Stimulated activated CD4-positive, alpha-beta T cell treated with anti-CD3 and anti-CD28 coated beads, Interleukin-12 subunit alpha, Interleukin-12 subunit beta, amount 100 ng/mL, for 4 hours (primary cell): Measurements from ENCODE around the gene TMEM184C.

Experiments used
- DNase-seq: peaks from one replicate; pipeline ENCODE4 v3.0.0-alpha.2; 2020

TMEM184C gene

DNA sequence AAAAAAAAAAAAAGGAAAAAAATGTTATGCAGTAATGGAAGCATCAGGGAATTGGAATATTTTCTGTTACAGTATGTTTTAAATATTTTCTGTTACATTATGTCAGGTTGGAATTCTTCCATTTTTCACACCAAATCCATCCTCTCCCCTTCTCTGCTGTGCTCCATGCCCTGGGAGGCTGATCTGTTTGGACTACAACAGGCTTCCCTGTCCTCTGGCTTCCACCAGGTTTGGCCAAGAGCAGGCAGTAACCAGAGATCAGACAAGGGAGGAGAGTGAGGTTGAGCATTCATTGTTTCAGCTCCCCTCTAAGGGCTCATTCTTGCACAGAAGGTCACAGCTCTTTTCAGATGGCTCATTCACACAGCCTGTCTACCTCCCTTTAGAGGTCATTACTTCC is 11.7 kb upstream of the TMEM184C start:
- DNase-seq, result no peak

DNA sequence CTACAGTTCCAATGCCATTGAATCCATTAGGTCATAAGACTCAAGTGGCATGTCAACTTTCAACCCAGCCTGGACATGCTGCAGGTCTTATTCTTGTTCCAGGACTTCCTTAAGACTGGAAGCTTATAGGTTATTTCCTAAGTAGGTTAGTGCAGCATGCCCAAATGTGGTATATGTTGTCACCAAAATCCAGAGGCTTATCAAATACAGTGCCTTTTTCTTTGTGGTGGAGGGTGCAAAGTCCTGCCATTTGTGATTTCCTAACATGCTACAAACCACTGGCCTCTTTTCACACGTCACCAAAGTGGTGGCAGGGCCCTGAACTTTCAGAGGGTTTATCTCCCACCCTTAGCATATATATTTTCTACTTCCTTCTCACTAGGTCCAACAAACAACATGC is 9.7 kb upstream of the TMEM184C start:
- no peak for DNase-seq

DNA sequence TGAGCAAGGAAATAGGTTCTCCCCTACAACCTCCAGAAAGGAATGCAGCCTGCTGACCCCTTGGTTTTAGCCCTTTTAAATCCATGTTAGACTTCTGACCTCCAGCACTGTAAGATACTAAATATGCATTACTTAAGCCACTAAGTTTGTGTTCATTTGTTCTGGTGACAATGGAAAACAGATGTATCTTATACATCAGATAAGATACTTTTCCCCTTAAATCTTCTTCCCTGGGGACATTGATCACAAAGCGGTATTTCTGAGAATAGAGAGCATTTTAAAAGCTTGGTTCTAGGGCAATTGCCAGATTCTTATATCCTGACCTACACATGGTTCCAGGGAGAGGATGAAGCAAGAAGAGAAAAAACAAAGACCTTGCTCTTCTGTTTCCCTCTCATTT is 6.5 kb upstream of the TMEM184C start:
- DNase-seq, result no peak

DNA sequence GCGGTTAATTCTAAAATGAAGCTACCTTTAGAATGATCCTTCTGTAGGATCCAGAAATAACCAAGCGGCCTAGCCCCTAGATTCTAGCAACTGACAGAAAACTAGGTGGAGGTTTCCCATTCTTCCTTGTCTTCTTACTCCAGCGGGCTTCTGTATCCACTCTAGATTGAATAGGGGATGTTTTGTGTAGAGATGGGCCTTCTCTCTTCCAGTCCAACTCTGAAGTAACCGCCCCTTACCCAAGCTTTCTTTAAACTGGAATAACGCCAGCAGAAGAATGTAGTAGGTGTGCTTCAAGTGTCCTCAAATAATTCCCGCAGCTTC is 386 bp upstream of the TMEM184C start:
- no peak for DNase-seq

DNA sequence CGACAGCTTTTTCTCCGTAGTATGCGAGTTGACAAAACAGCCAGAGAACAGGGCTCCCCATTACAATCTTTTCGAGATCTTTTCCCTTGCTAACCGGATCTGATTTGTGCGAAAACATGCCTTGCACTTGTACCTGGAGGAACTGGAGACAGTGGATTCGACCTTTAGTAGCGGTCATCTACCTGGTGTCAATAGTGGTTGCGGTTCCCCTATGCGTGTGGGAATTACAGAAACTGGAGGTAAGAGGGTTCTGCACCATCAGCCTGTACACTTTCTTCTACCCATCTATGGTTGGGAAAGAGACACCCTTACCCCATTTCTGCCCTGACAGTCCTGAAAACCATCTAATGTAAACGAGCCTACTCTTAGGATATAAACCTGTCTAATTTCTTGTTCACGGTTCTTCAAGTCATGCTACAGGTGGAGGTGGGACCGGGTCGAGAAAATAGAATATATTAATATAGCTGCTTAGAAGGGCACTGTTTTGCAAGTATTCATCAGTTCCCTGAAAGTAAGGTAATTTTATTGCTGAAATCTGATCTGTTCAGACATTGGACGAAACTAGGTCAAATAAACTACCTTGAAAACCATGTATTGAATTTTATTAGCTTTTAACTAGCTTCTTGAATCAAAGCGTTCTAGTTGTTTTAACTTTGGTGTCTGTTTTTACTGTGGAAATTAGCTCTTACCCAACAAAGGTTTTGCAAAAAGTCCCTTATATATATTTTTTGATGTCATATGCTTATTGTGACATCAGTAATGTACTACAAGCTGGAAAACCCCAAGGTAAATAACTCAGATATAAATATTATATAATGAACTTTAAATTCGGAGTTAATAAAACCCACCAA is 869 bp downstream of the TMEM184C start:
- no peak for DNase-seq

DNA sequence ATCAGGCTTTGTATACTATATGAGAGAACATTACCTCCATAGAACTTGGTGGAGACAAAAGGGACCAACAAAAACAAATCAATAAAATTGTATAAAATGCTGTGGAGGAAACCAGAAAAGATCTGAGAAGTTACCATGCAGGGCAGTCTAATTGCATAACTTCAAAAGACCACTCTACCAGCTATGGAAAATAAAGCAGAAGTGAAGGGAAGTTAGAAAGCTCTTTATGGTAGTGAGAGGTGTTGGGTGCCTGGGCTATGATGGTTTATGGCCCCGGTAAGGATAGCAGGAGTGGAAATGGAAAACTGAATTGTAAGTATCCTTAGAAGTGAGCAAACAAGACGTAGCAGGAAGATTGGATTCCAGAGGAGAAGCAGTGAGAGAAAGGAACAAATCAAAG is 3.1 kb downstream of the TMEM184C start:
- no peak for DNase-seq

DNA sequence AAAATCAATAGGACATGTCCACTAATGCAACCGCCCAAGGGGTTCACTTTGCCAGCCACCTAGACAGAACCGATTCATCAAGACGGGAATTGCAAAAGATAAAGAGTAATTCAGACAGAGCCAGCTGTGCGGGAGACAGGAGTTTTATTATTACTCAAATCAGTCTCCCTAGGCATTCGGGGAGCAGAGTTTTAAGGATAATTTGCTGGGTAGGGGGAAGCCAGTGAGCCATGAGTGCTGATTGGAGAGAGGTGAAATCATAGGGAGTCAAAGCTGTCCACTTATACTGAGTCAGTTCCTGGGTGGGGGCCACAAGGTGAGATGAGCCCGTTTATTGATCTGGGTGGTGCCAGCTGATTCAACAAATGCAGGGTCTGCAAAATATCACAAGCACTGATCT is 8.5 kb downstream of the TMEM184C start:
- DNase-seq, result no peak

DNA sequence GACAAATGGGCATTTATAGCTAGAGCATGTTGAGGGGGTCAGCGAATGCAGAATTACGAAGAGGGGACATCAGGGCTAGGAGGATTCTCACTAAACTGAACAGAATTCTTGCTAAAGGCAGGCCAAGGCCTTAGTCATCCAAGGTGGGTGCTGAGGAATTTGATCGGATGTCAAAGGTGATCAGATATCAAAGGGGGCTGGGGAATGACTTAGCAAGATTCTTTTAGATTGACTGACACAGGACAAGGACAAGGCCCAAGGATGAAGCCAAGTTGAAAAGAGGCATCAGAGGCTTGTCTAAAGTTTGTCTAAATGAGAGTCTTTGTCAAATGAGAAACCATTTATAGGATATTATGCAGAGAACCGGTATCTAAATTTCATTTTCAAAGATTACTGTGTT is 9.7 kb downstream of the TMEM184C start:
- no peak for DNase-seq

DNA sequence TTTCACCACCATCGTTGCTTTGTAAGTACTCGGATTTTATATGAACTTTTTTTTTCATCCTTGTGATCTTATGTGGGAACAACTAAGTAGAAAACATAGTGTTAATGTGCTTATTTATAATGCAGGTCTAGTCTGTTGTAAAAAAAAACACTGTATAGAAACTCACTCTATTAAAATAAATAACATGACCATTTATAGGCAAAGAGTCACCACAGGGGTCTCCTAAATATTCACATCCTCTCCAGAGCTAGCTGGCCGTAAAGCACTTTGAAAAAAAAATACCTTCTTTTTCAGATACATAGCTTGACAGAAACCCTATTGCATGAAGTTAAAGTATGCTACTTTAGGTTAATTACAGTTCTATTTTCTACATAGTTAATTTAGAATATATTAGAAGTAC is 11.2 kb downstream of the TMEM184C start:
- no peak for DNase-seq

DNA sequence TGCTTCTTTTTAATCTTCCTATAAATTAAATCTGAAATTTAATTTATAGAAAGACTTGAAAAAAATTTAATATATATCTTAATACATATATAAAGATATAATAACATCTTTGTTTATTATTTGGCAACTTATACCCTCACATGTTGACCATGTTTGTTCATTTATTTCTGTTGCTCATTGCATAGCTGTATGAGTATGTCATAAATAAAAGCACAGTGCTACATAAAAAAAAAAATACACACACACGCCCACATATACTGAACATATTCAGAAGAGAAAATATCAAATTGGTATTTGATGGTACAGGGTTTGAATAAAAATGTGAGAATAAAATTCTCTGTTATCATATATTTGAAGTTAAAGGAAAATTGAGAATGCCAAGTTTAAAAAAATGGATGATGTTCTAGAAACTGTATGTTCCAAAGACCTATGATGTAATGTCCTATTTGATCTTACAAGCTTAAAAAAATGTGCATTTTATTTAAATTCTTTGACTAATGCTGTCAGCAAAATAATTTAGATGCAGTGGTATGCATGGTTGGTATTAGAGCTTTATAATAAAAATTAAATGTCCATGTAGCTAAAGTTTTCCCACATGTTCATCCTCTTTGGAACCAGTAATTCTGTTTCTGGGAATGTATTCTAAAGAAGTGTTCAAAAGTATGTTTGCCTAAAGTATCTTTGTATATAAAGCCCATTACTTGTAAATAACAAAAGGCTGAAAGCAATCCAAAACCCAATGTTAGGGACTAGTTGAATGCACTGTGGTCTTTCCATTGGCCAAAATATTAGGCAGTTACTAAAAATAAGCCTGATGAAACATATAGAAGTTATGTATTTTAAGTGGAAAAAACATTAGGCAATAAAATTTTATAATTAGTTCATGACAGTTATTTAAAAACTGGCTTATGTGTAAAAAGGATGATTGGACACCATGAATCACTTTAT is 12.9 kb downstream of the TMEM184C start:
- no peak for DNase-seq

DNA sequence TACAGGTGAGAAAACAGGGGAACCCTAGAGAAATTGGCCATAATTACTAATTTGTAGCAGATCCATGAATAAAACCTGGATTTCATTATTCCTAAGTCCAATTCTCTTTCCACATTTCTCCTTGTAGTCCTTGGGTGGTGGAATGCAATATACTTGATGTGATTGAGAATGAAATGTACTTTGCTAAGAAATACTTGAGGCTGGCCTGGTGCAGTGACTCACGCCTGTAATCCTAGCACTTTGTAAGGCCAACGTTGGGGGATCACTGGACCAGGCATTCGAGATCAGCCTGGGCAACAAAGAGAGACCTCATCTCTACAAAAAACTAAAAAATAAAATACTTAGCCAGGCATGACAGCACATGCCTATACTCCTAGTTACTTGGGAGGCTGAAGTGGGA is 15.9 kb downstream of the TMEM184C start:
- no peak for DNase-seq

DNA sequence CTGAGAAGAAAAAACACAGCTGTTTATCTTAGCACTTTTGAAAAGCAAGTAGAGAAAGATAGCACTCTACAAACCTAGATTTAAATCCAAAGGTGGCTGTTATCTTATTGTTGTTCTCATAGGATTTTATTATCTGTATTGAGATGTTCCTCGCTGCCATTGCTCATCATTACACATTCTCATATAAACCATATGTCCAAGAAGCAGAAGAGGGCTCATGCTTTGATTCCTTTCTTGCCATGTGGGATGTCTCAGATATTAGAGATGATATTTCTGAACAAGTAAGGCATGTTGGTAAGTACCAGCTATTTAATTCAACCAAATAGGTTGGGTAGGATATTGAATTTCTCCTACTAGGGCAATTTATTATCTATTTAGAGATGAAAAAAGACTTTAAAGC is 16.4 kb downstream of the TMEM184C start:
- DNase-seq, result no peak

DNA sequence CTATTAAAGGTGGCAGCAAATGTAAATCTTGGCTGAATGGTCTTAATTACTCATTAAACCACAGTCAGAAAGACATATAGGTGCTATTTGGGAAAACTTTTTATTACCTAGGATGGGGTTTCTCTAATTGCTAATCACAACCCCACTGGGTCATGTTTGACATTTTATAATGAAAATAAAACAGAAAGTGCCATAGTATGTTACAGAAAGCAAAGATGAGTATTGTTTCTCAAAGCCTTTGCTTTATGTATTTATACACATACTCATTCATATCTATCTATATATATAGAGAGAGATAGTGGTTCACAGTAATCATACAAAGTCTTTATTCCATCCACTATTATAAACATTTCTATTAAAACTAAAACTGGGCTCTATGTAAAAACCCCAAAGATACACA is 18.2 kb downstream of the TMEM184C start:
- DNase-seq, result no peak

DNA sequence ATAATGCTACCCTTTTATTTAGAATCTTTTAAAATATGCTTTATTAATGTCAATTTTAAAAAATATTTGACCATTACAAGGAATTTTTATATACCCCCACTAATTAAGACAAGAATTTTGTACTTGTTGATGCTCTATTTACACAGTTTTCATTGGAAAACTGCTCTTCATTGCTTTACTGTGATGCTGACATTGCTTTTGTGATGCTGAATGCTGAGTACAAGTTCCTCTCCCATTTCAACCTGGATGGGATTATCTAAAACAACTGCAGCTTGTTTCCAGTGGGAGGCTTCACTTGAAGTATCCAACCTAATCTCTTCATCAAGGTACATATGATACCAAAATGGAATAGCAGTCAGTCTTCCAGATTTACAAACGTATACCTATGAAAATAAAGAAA is 21.2 kb downstream of the TMEM184C start:
- no peak for DNase-seq

DNA sequence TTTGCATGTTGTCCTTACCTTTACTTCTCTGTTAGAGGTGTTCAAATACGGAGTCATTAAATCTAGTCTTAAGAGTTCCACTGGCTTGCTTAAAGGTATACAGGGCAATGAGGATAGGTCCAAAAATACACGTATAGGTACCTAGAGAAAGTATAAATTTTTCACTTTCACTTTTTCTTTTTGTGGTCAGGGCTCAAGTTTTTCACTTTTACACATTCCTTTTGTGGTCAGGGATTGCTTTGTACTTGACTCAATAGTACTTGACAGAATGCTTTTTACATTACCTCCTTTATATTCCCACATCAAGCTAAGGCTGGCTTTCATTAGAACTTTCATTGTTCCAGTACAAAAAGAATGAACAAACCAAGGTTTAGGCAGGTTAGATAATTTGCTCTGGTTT is 21.7 kb downstream of the TMEM184C start:
- DNase-seq, result no peak

DNA sequence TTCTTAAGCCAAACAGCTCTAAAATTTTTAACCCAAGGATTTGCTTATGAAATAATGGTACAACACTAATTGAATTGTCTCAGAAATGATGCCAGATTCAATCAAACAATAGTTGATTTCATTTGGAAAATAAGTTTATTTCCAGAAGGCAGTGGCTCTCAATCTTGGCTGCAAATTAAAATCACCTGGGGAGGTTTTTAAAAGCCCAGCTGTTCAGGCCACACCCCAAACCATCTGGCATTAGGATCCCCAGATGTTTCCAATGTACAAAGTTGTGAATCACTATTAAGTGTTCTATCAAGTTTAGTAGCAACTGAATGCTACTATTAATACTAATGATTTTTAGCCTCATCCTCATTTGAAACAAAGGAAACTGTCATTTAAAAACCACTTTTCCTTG is 22.2 kb downstream of the TMEM184C start:
- no peak for DNase-seq

DNA sequence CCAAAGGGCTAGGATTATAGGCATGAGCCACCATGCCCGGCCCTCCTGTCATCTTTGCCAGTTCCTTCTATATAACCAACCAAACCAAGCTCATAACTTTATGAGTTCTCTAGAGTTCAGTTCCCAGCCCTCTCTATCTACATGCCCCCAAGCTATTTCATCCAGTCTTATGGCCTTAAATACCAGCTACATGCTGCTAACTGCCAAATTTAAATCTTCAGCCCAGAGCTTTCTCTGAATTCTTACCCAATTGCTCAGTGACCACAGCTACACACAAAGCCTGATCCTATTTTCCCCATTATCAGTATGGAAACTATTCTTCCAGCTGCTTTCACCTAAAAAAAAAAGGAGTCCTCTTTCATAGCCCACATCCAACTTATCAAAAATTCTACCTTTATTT is 23.1 kb downstream of the TMEM184C start:
- no peak for DNase-seq

DNA sequence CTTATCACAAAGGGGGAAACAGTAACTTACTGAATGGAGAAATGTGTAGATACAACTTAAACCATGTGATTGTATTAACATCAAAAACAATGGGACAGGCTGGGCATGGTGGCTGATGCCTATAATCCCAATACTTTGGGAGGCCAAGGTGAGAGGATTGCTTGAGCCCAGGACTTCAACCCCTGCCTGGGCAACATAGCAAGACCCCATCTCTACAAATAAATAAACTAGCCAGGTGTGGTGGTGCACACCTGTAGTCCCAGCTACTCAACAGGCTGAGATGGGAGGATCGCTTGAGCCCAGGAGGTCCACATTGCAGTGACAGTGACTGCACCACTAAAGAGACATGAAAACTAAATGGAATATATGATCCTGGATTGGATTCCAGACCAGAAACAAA is 26.4 kb downstream of the TMEM184C start:
- DNase-seq, result no peak

DNA sequence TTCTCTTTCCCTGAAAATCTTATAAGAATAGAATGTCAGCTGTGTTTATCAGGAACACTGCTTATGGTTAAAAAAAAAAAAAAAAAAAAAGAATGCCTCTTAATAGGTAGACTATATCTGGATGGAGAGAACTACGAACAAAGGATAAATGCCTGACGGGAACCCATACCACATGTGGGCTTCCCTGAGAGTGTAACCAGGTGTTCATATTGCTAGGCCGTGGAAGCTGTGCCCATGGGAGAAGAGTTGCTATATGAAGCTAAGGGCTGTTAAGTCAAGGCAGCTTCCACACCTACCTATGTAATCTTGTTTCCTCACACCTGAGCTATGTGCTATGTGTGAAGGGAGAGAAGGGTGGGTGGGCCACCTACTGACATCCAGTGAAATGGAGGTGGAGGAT is 27.3 kb downstream of the TMEM184C start:
- no peak for DNase-seq

DNA sequence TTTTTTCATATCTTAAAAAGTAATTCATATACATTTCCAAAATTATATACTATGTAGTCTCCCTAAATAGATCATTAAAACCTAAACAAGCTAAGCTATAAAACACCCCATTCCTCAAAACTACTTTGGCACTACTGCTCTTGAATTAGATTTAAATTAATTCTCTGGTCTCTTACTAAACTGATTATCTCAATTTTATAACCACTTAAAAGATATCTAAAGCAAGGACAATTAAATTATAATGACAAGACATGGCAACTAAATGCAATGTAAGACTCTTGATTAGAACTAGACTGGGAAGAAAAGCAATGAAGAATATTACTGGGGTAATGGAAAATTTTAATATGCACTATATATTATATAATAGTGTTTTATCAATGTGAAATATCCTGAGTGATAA is 27.9 kb downstream of the TMEM184C start:
- no peak for DNase-seq

DNA sequence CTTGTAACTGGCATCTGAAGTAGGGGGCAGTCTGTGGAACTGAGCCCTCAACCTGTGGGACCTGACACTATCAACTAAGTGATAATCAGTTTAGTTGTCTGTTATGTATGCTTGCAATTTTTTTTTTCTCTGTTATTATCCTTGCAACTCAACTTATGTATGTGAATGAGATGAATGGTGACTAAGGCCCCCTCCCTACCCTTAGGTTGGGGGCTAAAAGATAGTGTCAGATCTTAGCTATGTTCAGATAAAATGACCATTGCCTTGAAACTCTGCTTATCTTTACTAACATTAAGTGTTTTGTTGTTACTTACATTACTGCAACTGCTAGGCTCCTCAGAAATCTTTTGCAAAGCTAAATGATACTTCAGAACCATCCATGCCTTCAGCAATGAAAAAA is 31.5 kb downstream of the TMEM184C start:
- DNase-seq, result no peak

DNA sequence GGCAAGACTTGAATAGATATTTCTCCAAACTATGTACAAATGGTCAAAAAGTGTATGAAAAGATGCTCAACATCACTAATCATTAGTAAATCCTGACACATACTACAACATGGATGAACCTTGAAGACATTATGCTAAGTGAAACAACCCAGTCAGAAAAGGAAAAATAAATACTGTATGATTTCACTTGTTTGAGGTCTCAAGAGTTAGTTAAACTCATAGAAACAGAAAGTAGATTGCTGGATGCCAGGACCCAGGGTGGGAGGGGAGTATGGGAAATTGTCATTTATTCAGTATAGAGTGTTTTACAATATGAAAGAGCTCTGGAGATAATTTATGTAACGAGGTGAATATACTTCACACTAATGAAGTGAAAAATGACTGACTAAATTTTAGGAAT is 34.4 kb downstream of the TMEM184C start:
- no peak for DNase-seq

DNA sequence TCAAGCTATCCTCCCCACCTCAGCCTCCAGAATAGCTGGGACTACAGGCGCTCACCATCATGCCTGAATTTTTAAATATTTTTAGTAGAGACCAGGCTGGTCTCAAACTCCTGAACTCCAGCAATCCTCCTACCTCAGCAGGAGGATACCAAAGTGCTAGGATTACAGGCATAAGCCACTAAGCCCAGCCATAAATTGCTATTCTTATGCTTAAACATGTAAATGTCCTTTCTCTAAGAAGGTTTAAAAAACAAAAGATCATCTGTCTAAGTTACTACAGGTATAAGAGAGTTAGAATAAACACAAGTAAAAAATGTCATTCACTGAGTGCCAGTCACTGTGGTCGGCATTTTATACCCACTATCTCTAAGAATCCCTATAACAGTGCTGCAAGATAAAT is 38.4 kb downstream of the TMEM184C start:
- no peak for DNase-seq

DNA sequence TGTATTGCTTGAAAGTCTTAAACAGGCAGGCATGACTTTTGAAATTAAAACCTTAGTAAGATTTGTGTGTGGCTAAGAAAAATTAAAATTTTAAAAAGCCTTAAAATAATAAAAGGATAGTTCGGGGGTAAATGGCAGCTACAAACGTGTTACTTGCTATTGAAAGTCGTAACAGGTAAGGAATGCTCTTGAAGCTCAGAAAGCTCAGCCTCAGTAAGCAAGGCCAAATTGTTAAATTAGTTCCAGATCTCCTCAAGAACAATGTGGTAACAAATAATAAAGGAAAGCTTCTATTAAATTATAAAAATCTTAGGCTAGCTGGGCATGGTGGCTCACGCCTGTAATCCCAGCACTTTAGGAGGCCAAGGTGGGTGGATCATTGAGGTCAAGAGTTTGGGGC is 41.3 kb downstream of the TMEM184C start:
- no peak for DNase-seq
